AG04450 (cell line): ENCODE results near the gene PEX11G. TPM values are rescaled to one million over a fixed set of nuclear protein-coding genes. Genes with fewer than 3 reads are reported as not detected.
"Not testable (repeated sequence)": the region's sequence is repeated elsewhere in the genome, so short reads cannot be mapped to it uniquely, and the experiment has no call there.

Source experiments
- CTCF ChIA-PET: fragments of 300-600, 350-600 bp; formaldehyde crosslinking; extraction: SDS; loops from one replicate; lab custom pipeline; 2022; ENCODE audit warnings: antibody characterized with exemption, inconsistent platforms; lab: Charles Lee
- POLR2A ChIA-PET: fragments of 350-600 bp; formaldehyde crosslinking; extraction: SDS; loops from one replicate; lab custom pipeline; 2021; ENCODE audit warnings: antibody characterized with exemption, inconsistent platforms; lab: Yijun Ruan, JAX
- DNase-seq: peaks from one replicate; pipeline ENCODE4 v3.0.0-alpha.2; 2011; ENCODE audit warnings: low read depth, low spot score
- H3K27ac ChIP-seq: one replicate; pipeline ENCODE4 v1.5.1; 2012; ENCODE audit warnings: low read depth, low read length, control low read depth
- H3K27me3 ChIP-seq: one replicate; pipeline ENCODE4 v1.6.0; 2012; ENCODE audit warnings: low read length; ENCODE audit not compliant: control insufficient read depth, insufficient read depth
- H3K4me3 ChIP-seq: 2 replicates; pipeline ENCODE4 v1.5.1; 2011; ENCODE audit warnings: mild to moderate bottlenecking, low read depth, low read length, control low read depth
- H3K9me3 ChIP-seq: 2 replicates; pipeline ENCODE4 v1.5.1; 2012; ENCODE audit warnings: low read length; ENCODE audit not compliant: control insufficient read depth, insufficient read depth
- CTCF ChIP-seq: IDR thresholded peaks from 2 replicates; pipeline ENCODE4 v1.5.1; 2011; ENCODE audit warnings: low read depth, low read length, control low read depth, inconsistent platforms
- polyA plus RNA-seq: library from polyadenylated mRNA; depleted of rRNA; stranded (reverse); fragments of >200 nt; gene quantifications from 2 replicates; pipeline ENCODE4 v1.2.3, GENCODE V29; 2011

The PEX11G gene
- polyA plus RNA-seq, 1 experiment: 0.60 TPM

GRCh38 chr19:7454998-7455397 is 33.8 kb downstream of the PEX11G start:
- Histone ChIP-seq H3K27ac (no peak overlapping the region), H3K27me3 (no peaks in the 10 kb centered on the region), H3K4me3 (no peak overlapping the region), H3K9me3 (peaks cover 49% of the 10 kb centered on the region)
- ChIA-PET POLR2A (no interaction called here), CTCF (no interaction called here)
- DNase-seq: no peak
- TF ChIP-seq CTCF: no peak

- peak; percentile 29 for DNase-seq
- POLR2A ChIA-PET: no interaction called here
- CTCF ChIA-PET: no interaction called here
- Histone ChIP-seq H3K27me3 (no peaks in the 10 kb centered on the region), H3K27ac (no peak overlapping the region), H3K9me3 (peaks cover 42% of the 10 kb centered on the region), H3K4me3 (no peak overlapping the region)
- TF ChIP-seq CTCF: no peak
Measured at GRCh38 chr19:7450243-7451223, 38.3 kb downstream of the PEX11G start.

GRCh38 chr19:7449391-7450070 is 39.3 kb downstream of the PEX11G start:
- POLR2A ChIA-PET, H3K4me3 ChIP-seq, DNase-seq, H3K27ac ChIP-seq, H3K27me3 ChIP-seq, CTCF ChIA-PET: not testable (repeated sequence)
- H3K9me3 ChIP-seq: peaks cover 32% of the 10 kb centered on the region

- TF ChIP-seq CTCF: no peak
- Histone ChIP-seq H3K4me3 (no peak overlapping the region), H3K9me3 (peaks cover 21% of the 10 kb centered on the region), H3K27me3 (no peaks in the 10 kb centered on the region), H3K27ac (no peak overlapping the region)
- DNase-seq: no peak
- ChIA-PET POLR2A (no interaction called here), CTCF (no interaction called here)
Measured at GRCh38 chr19:7447648-7448047, 41.2 kb downstream of the PEX11G start.

- DNase-seq: no peak
- H3K9me3 ChIP-seq: peaks cover 4% of the 10 kb centered on the region
- no peak overlapping the region for H3K4me3 ChIP-seq
- POLR2A ChIA-PET: interaction anchor here (0.5 kb wide), 1 partner anchor 971 kb away, joined by 3 read pairs; no protein-coding TSS in a partner anchor
- TF ChIP-seq CTCF: no peak
- H3K27ac ChIP-seq: no peak overlapping the region
- CTCF ChIA-PET: no interaction called here
- no peaks in the 10 kb centered on the region for H3K27me3 ChIP-seq
Measured at GRCh38 chr19:7445104-7445503, 43.7 kb downstream of the PEX11G start.
